Panc1 (cell line): Measurements from ENCODE around the gene TMCO6. TPM values are rescaled to one million over a fixed set of nuclear protein-coding genes. Genes with fewer than 3 reads are reported as not detected.
"Not testable (repeated sequence)": the region's sequence is repeated elsewhere in the genome, so short reads cannot be mapped to it uniquely, and the experiment has no call there.

Source experiments
- ATAC-seq: fragments of 200-7000 bp; cut with Tn5 transposase; 2 replicates; pipeline ENCODE4 v1.9.1; 2020; ENCODE audit warnings: mild to moderate bottlenecking, moderate library complexity
- BruUV-seq: library from RNA; stranded (reverse); fragments of 400-500 nt; replicated peaks from 2 replicates; lab custom pipeline; 2021; lab: Mats Ljungman, UMichigan
- CTCF ChIA-PET: fragments of 300-600 bp; sonication (Branson Sonifier 250); formaldehyde crosslinking; loops from one replicate; lab custom pipeline; 2022; ENCODE audit warnings: antibody characterized with exemption; lab: Charles Lee
- POLR2A ChIA-PET: fragments of 300-600 bp; sonication (Branson Sonifier 250); formaldehyde crosslinking; loops from one replicate; lab custom pipeline; 2022; ENCODE audit warnings: antibody characterized with exemption; lab: Charles Lee
- DNase-seq: peaks from one replicate; pipeline ENCODE4 v3.0.0-alpha.2; 2010; ENCODE audit warnings: low read depth, low spot score
- H3K27ac ChIP-seq: 2 replicates; pipeline ENCODE4 v1.5.1; 2011; ENCODE audit warnings: mild to moderate bottlenecking, low read length, inconsistent platforms
- H3K27me3 ChIP-seq: fragments of 200-500 bp; sonication (Bioruptor generic); 2 replicates; pipeline ENCODE4 v1.6.0; 2014; ENCODE audit warnings: low read length, inconsistent platforms; ENCODE audit not compliant: control insufficient read depth, insufficient read depth
- H3K36me3 ChIP-seq: fragments of 200-500 bp; sonication (Bioruptor generic); 2 replicates; pipeline ENCODE4 v1.5.1; 2014; ENCODE audit warnings: inconsistent platforms, mild to moderate bottlenecking, low read length, moderate library complexity; ENCODE audit not compliant: control insufficient read depth, insufficient read depth
- H3K4me1 ChIP-seq: 2 replicates; pipeline ENCODE4 v1.5.1; 2011; ENCODE audit warnings: inconsistent platforms, mild to moderate bottlenecking, low read length, moderate library complexity; ENCODE audit not compliant: control insufficient read depth, insufficient read depth
- H3K4me3 ChIP-seq, 2 experiments: 2 replicates each; pipeline ENCODE4 v1.5.1; 2011 to 2012; ENCODE audit warnings: low read depth in 2 of 2, low read length in 2 of 2, mild to moderate bottlenecking in 2 of 2, inconsistent platforms in 1 of 2, moderate library complexity in 1 of 2
- H3K9me3 ChIP-seq: fragments of 200-500 bp; sonication (Bioruptor generic); 2 replicates; pipeline ENCODE4 v1.5.1; 2014; ENCODE audit warnings: low read depth, mild to moderate bottlenecking, inconsistent platforms, low read length, moderate library complexity; ENCODE audit not compliant: control insufficient read depth, insufficient read depth
- POLR2AphosphoS5 ChIP-seq: IDR thresholded peaks from 2 replicates; pipeline ENCODE4 v1.6.1; 2012; ENCODE audit warnings: mild to moderate bottlenecking, low read depth, low read length, moderate library complexity
- SIN3A ChIP-seq: IDR thresholded peaks from 2 replicates; pipeline ENCODE4 v1.6.1; 2012; ENCODE audit warnings: low read depth, mild to moderate bottlenecking, low read length, moderate library complexity, borderline replicate concordance; ENCODE audit not compliant: insufficient read depth
- TCF7L2 ChIP-seq: IDR thresholded peaks from 2 replicates; pipeline ENCODE4 v1.6.1; 2011; ENCODE audit warnings: mild to moderate bottlenecking, low read depth, low read length, inconsistent platforms
- in situ Hi-C: cut with HindIII; loops from 2 replicates; pipeline ENCODE4 v1.10.0; 2016; ENCODE audit warnings: low sequenced_read_pairs, low pct_unique_long_range_greater_than_20kb
- intact Hi-C: fragments of 100-400 bp; cut with micrococcal nuclease; formaldehyde crosslinking; loops from one replicate; pipeline ENCODE4 v1.10.0; 2022; ENCODE audit not compliant: unreplicated experiment
- total RNA-seq: library from RNA; stranded (reverse); gene quantifications from one replicate; pipeline ENCODE4 v1.2.1, GENCODE V29; 2021; ENCODE audit not compliant: unreplicated experiment
- TF ChIP-seq, protein P1 (sequence below): fragments of 450-650 bp; IDR thresholded peaks from 2 replicates; pipeline ENCODE4 v1.5.1; 2017; ENCODE audit warnings: mild to moderate bottlenecking
- TF ChIP-seq, protein P2 (sequence below), 2 experiments: IDR thresholded peaks; 2 replicates each; pipeline ENCODE4 v1.6.1; 2011 to 2012; ENCODE audit warnings: low read depth in 2 of 2, control low read depth in 1 of 2, low read length in 1 of 2, mild to moderate bottlenecking in 1 of 2, moderate library complexity in 1 of 2; ENCODE audit not compliant: insufficient read depth in 1 of 2

Gene TMCO6
- total RNA-seq, 1 experiment from 2014 or later: 18.9 TPM

DNA sequence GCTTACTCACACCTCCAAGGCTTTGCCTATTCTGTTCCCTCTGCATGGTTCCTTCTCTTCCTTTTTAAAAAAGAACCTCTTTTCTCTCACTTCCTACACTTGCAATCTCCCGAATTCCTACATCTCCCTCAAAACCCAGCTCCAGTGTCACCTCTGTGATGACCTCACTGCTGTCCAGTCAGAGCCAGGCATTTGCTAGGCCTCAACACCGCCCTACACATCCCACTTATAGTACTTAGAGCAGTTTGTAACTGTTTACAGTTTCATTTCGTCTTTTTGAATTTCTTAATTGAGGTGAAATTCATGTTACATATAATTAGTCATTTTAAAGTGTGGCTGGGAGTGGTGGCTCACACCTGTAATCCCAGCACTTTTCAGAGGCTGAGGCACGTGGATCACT lies 37.1 kb upstream of the TMCO6 start:
- no peak for TF ChIP-seq TCF7L2
- TF ChIP-seq, protein P1, sequence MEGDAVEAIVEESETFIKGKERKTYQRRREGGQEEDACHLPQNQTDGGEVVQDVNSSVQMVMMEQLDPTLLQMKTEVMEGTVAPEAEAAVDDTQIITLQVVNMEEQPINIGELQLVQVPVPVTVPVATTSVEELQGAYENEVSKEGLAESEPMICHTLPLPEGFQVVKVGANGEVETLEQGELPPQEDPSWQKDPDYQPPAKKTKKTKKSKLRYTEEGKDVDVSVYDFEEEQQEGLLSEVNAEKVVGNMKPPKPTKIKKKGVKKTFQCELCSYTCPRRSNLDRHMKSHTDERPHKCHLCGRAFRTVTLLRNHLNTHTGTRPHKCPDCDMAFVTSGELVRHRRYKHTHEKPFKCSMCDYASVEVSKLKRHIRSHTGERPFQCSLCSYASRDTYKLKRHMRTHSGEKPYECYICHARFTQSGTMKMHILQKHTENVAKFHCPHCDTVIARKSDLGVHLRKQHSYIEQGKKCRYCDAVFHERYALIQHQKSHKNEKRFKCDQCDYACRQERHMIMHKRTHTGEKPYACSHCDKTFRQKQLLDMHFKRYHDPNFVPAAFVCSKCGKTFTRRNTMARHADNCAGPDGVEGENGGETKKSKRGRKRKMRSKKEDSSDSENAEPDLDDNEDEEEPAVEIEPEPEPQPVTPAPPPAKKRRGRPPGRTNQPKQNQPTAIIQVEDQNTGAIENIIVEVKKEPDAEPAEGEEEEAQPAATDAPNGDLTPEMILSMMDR: no peak
- TF ChIP-seq, protein P2, sequence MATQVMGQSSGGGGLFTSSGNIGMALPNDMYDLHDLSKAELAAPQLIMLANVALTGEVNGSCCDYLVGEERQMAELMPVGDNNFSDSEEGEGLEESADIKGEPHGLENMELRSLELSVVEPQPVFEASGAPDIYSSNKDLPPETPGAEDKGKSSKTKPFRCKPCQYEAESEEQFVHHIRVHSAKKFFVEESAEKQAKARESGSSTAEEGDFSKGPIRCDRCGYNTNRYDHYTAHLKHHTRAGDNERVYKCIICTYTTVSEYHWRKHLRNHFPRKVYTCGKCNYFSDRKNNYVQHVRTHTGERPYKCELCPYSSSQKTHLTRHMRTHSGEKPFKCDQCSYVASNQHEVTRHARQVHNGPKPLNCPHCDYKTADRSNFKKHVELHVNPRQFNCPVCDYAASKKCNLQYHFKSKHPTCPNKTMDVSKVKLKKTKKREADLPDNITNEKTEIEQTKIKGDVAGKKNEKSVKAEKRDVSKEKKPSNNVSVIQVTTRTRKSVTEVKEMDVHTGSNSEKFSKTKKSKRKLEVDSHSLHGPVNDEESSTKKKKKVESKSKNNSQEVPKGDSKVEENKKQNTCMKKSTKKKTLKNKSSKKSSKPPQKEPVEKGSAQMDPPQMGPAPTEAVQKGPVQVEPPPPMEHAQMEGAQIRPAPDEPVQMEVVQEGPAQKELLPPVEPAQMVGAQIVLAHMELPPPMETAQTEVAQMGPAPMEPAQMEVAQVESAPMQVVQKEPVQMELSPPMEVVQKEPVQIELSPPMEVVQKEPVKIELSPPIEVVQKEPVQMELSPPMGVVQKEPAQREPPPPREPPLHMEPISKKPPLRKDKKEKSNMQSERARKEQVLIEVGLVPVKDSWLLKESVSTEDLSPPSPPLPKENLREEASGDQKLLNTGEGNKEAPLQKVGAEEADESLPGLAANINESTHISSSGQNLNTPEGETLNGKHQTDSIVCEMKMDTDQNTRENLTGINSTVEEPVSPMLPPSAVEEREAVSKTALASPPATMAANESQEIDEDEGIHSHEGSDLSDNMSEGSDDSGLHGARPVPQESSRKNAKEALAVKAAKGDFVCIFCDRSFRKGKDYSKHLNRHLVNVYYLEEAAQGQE (IDR thresholded peaks at IDR 0.05; ENCODE audit: insufficient read depth in 1 of 2, low read depth in 2 of 2, low read length in 1 of 2): no peak
- no peak for TF ChIP-seq POLR2AphosphoS5
- TF ChIP-seq SIN3A: no peak
- Histone ChIP-seq H3K4me1 (no peaks in the 10 kb centered on the region), H3K27ac (no peak overlapping the region), H3K27me3 (no peaks in the 10 kb centered on the region), H3K9me3 (no peaks in the 10 kb centered on the region), H3K36me3 (no peaks in the 10 kb centered on the region), H3K4me3 (no peak overlapping the region)
- ATAC-seq (no peak), DNase-seq (no peak)
- BruUV-seq: no TSS peak
- CTCF ChIA-PET: no interaction called here
- POLR2A ChIA-PET: no interaction called here
- in situ Hi-C loops: no loop called here
- intact Hi-C loops: no loop called here

DNA sequence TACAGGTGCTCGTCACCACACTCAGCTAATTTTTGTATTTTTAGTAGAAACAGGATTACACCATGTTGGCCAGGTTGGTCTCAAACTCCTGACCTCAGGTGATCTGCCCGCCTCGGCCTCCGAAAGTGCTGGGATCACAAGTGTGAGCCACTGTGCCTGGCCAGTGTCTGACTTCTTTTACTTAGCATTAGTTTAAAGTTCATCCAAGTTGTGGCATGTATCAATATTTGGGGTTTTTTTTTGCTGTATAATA lies 35.9 kb upstream of the TMCO6 start:
- ATAC-seq, intact Hi-C loops, H3K36me3 ChIP-seq, H3K27ac ChIP-seq, CTCF ChIA-PET, DNase-seq, H3K9me3 ChIP-seq, BruUV-seq, in situ Hi-C loops, POLR2A ChIA-PET, H3K4me3 ChIP-seq, H3K4me1 ChIP-seq, H3K27me3 ChIP-seq: not testable (repeated sequence)

DNA sequence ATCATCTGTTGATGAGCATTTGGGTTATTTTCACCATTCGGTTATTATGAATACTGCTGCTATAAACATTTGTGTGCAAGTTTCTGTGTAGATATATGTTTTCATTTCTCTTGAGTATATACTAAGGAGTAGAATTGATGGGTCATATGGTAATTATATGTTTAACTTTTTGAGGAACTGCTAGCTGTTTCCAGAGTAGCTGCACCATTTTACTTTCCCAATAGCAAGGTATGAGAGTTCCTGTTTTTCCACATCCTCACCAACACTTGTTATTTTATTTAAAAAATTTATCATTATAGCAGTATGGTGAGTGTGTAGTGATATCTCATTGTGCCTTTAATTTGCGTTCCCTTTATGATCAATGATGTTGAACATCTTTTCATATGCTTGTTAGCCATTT lies 35.5 kb upstream of the TMCO6 start:
- TF ChIP-seq, protein P1: no peak
- TF ChIP-seq, protein P2 (IDR thresholded peaks at IDR 0.05; ENCODE audit: insufficient read depth in 1 of 2, low read depth in 2 of 2, low read length in 1 of 2): no peak
- TF ChIP-seq POLR2AphosphoS5 (no peak), TCF7L2 (no peak), SIN3A (no peak)
- ChIA-PET CTCF (no interaction called here), POLR2A (no interaction called here)
- intact Hi-C loops (no loop called here), in situ Hi-C loops (no loop called here)
- Histone ChIP-seq H3K4me1 (no peaks in the 10 kb centered on the region), H3K36me3 (no peaks in the 10 kb centered on the region), H3K27me3 (no peaks in the 10 kb centered on the region), H3K9me3 (no peaks in the 10 kb centered on the region), H3K27ac (no peak overlapping the region), H3K4me3 (no peak overlapping the region)
- ATAC-seq (no peak), DNase-seq (no peak)
- BruUV-seq: no TSS peak
